Upper lobe of left lung (tissue), 4 donors: ENCODE data around the gene CARMIL3.

ENCODE experiments used
- EP300 ChIP-seq, 4 donors: sonication (generic); formaldehyde crosslinking; IDR thresholded peaks; one replicate each; pipeline ENCODE4 v1.5.1; 2017; ENCODE audit warnings: antibody characterized with exemption in 4 of 4, control low read depth in 2 of 4
- POLR2A ChIP-seq, 4 donors: fragments of 450-650 bp; IDR thresholded peaks; one replicate each; pipeline ENCODE4 v1.5.1; 2016 to 2017; ENCODE audit warnings: antibody characterized with exemption in 4 of 4, mild to moderate bottlenecking in 2 of 4
- TF ChIP-seq, protein P1 (sequence below), 6 experiments: fragments of 450-650 bp in 4 of 6; fragments of 200-600 bp in 2 of 6; sonication (generic) in 2 of 6; IDR thresholded peaks; one replicate each; pipeline ENCODE4 v1.5.1; 2016 to 2019; ENCODE audit warnings: antibody characterized with exemption in 6 of 6

GRCh38 chr14:24096545-24097181 is 44.9 kb downstream of the CARMIL3 start:
- TF ChIP-seq, protein P1, sequence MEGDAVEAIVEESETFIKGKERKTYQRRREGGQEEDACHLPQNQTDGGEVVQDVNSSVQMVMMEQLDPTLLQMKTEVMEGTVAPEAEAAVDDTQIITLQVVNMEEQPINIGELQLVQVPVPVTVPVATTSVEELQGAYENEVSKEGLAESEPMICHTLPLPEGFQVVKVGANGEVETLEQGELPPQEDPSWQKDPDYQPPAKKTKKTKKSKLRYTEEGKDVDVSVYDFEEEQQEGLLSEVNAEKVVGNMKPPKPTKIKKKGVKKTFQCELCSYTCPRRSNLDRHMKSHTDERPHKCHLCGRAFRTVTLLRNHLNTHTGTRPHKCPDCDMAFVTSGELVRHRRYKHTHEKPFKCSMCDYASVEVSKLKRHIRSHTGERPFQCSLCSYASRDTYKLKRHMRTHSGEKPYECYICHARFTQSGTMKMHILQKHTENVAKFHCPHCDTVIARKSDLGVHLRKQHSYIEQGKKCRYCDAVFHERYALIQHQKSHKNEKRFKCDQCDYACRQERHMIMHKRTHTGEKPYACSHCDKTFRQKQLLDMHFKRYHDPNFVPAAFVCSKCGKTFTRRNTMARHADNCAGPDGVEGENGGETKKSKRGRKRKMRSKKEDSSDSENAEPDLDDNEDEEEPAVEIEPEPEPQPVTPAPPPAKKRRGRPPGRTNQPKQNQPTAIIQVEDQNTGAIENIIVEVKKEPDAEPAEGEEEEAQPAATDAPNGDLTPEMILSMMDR (IDR thresholded peaks at IDR 0.05), result no peak
- TF ChIP-seq POLR2A (IDR thresholded peaks at IDR 0.05) (no peak), EP300 (IDR thresholded peaks at IDR 0.05) (no peak)
